K562 (cell line): ENCODE measurements around the gene LTA4H. TPM values are rescaled to one million over a fixed set of nuclear protein-coding genes. Genes with fewer than 3 reads are reported as not detected.

ENCODE experiments used
- CCNT2 ChIP-seq: IDR thresholded peaks from 2 replicates; pipeline ENCODE4 v1.6.1; 2011; ENCODE audit warnings: borderline replicate concordance, low read depth, mild to moderate bottlenecking, moderate library complexity, mixed read lengths, low read length; ENCODE audit not compliant: insufficient read length; ENCODE audit errors: extremely low read depth
- EP400 ChIP-seq: fragments of 450-650 bp; IDR thresholded peaks from 2 replicates; pipeline ENCODE4 v1.6.1; 2017; ENCODE audit warnings: antibody characterized with exemption, mild to moderate bottlenecking, moderate library complexity
- GABPB1 ChIP-seq: sonication (generic); formaldehyde crosslinking; IDR thresholded peaks from 2 replicates; pipeline ENCODE4 v1.8.0; 2022; ENCODE audit warnings: mild to moderate bottlenecking, missing genetic modification reagents
- HOXB6 ChIP-seq: fragments of 250-450 bp; sonication (Bioruptor Pico); IDR thresholded peaks from 2 replicates; pipeline ENCODE4 v1.5.1; 2022; ENCODE audit warnings: mild to moderate bottlenecking, borderline replicate concordance
- MTF1 ChIP-seq: fragments of 250-450 bp; sonication (Bioruptor Pico); IDR thresholded peaks from 2 replicates; pipeline ENCODE4 v1.9.0; 2021; ENCODE audit warnings: moderate library complexity, mild to moderate bottlenecking, inconsistent platforms, borderline replicate concordance
- NR2C2 ChIP-seq, 2 experiments: fragments of 200-800 bp in 1 of 2; sonication (Bioruptor generic) in 1 of 2; sonication (generic) in 1 of 2; formaldehyde crosslinking in 1 of 2; IDR thresholded peaks; 2 replicates each; pipeline versions ENCODE4 v1.6.1 to v1.8.0; 2016 to 2022; ENCODE audit warnings: mild to moderate bottlenecking in 1 of 2, missing compliant biosample characterization in 1 of 2, missing genetic modification characterization in 1 of 2, missing genetic modification reagents in 1 of 2
- SMAD1 ChIP-seq: fragments of 150-350 bp; IDR thresholded peaks from 2 replicates; pipeline ENCODE4 v1.6.1; 2014; ENCODE audit warnings: low read length, low read depth; ENCODE audit not compliant: partially characterized antibody
- XRCC5 ChIP-seq: fragments of 200-400 bp; formaldehyde crosslinking; IDR thresholded peaks from 2 replicates; pipeline ENCODE4 v1.6.1; 2017; ENCODE audit warnings: low read depth, mild to moderate bottlenecking, low read length
- ZKSCAN8 ChIP-seq: fragments of 200-800 bp; sonication (Bioruptor generic); IDR thresholded peaks from 2 replicates; pipeline ENCODE4 v1.6.1; 2016; ENCODE audit warnings: missing genetic modification characterization, missing compliant biosample characterization
- ZNF324 ChIP-seq: fragments of 250-450 bp; sonication (Bioruptor Pico); IDR thresholded peaks from 2 replicates; pipeline ENCODE4 v1.4.0; 2020; ENCODE audit warnings: mild to moderate bottlenecking
- ZNF347 ChIP-seq: fragments of 450-650 bp; formaldehyde crosslinking; IDR thresholded peaks from 2 replicates; pipeline ENCODE4 v1.4.0; 2020; ENCODE audit warnings: low read depth, mild to moderate bottlenecking, moderate library complexity
- ZNF551 ChIP-seq: fragments of 250-450 bp; sonication (Bioruptor Pico); IDR thresholded peaks from 2 replicates; pipeline ENCODE4 v1.5.0; 2021; ENCODE audit warnings: mild to moderate bottlenecking, moderate library complexity
- polyA plus RNA-seq, 8 experiments: library from polyadenylated mRNA; depleted of rRNA in 4 of 8; stranded (reverse) in 5 of 8; unstranded in 3 of 8; fragments of >200 nt; fragmentation: Nextera tagmentation in 2 of 8; fragmentation: Illumina TruSeq in 1 of 8; extraction: Ambion mirVana in 2 of 8; extraction: Trizol in 1 of 8; gene quantifications; 2 replicates each; pipeline versions ENCODE4 v1.2.1 to v1.2.3, GENCODE V29; 2011 to 2014; ENCODE audit warnings: inconsistent platforms in 1 of 8, missing spikeins in 1 of 8
- total RNA-seq, 7 experiments: library from RNA; depleted of rRNA in 6 of 7; stranded (reverse); fragments of >200 nt in 6 of 7; fragmentation: Illumina TruSeq in 2 of 7; extraction: Trizol in 2 of 7; gene quantifications; 2 replicates each; pipeline versions ENCODE4 v1.2.1 to v1.2.3, GENCODE V29; 2011 to 2021; ENCODE audit warnings: low replicate concordance in 1 of 7
- TF ChIP-seq, protein P1 (sequence below): fragments of 250-450 bp; sonication (Bioruptor Pico); IDR thresholded peaks from 2 replicates; pipeline ENCODE4 v1.4.0; 2020; ENCODE audit warnings: borderline replicate concordance
- TF ChIP-seq, protein P2 (sequence below), 3 experiments: fragments of 200-800 bp in 1 of 3; sonication (Bioruptor generic) in 1 of 3; sonication (generic) in 1 of 3; formaldehyde crosslinking in 1 of 3; IDR thresholded peaks; 2 replicates each; pipeline versions ENCODE4 v1.6.1 to v1.8.0; 2016 to 2022; ENCODE audit warnings: mild to moderate bottlenecking in 2 of 3, missing compliant biosample characterization in 2 of 3, missing genetic modification characterization in 2 of 3, missing genetic modification reagents in 1 of 3
- TF ChIP-seq, protein P3 (sequence below): fragments of 250-450 bp; sonication (Bioruptor Pico); IDR thresholded peaks from 2 replicates; pipeline ENCODE4 v1.4.0; 2020; ENCODE audit warnings: mild to moderate bottlenecking, moderate library complexity, borderline replicate concordance
- TF ChIP-seq, protein P4 (sequence below): fragments of 450-650 bp; formaldehyde crosslinking; IDR thresholded peaks from 2 replicates; pipeline ENCODE4 v1.4.0; 2020; ENCODE audit warnings: mild to moderate bottlenecking
- TF ChIP-seq, protein P5 (sequence below): fragments of 450-650 bp; formaldehyde crosslinking; IDR thresholded peaks from 2 replicates; pipeline ENCODE4 v1.4.0; 2020; ENCODE audit warnings: mild to moderate bottlenecking, moderate library complexity

LTA4H gene
- total and polyA plus RNA-seq, 9 of the 15 experiments (the other 6 are each of a cell fraction or from before 2014, with no cell fraction given) = 25.2 to 58.1 (median 40.5) TPM

DNA sequence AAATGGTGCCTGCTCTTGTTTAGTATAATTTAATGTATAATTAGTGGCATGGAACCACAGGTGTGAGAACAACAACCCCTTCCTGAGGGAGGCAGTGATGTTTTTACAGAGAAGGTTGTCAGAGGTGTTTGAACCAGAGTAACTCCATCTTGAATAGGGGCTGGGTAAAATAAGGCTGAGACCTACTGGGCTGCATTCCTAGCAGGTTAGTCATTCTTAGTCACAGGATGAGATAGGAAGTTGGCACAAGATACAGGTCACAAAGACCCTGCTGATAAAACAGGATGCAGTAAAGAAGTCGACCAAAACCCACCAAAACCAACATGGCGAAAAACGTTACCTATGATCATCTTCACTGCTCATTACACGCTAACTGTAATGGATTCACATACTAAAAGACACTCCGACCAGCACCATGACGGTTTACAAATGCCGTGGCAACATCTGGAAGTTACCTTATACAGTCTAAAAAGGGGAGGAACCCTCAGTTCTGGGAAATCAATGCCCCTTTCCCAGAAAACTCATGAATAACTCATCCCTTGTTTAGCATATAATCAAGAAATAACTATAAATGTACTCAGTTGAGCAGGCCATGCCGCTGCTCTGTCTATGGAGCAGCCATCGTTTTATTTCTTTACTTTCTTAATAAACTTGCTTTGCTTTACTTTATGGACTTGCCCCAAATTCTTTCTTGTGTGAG is 47.8 kb upstream of the LTA4H start (continued):
- TF ChIP-seq, protein P1, sequence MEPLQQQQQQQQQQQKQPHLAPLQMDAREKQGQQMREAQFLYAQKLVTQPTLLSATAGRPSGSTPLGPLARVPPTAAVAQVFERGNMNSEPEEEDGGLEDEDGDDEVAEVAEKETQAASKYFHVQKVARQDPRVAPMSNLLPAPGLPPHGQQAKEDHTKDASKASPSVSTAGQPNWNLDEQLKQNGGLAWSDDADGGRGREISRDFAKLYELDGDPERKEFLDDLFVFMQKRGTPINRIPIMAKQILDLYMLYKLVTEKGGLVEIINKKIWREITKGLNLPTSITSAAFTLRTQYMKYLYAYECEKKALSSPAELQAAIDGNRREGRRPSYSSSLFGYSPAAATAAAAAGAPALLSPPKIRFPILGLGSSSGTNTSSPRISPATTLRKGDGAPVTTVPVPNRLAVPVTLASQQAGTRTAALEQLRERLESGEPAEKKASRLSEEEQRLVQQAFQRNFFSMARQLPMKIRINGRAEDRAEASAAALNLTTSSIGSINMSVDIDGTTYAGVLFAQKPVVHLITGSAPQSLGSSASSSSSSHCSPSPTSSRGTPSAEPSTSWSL = peak; percentile 85; the same call in 1 of the 2 replicates
- TF ChIP-seq ZNF551 (CRISPR knock-in tag) (no peak), MTF1 (CRISPR knock-in tag) (peak; percentile 81; the same call in 1 of the 2 replicates), ZNF324 (CRISPR knock-in tag) (peak; percentile 59; the same call in 1 of the 2 replicates), HOXB6 (CRISPR knock-in tag) (peak; percentile 69; the same call in 1 of the 2 replicates), ZKSCAN8 (CRISPR knock-in tag) (peak; percentile 97), CCNT2 (no peak), NR2C2 (CRISPR knock-in tag; IDR thresholded peaks at IDR 0.05) (no peak), NR2C2 (tag; IDR thresholded peaks at IDR 0.05) (peak; percentile 74), EP400 (no peak), ZNF347 (CRISPR knock-in tag) (peak; percentile 84), GABPB1 (no peak), SMAD1 (no peak), XRCC5 (no peak)
- TF ChIP-seq, protein P2, sequence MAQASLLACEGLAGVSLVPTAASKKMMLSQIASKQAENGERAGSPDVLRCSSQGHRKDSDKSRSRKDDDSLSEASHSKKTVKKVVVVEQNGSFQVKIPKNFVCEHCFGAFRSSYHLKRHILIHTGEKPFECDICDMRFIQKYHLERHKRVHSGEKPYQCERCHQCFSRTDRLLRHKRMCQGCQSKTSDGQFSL (CRISPR knock-in tag; IDR thresholded peaks at IDR 0.05) = no peak
- TF ChIP-seq, protein P2 (tag; IDR thresholded peaks at IDR 0.05) = peak in 1 of 2 experiments; percentile 98; a peak in 2 of 4 replicates
- TF ChIP-seq, protein P3, sequence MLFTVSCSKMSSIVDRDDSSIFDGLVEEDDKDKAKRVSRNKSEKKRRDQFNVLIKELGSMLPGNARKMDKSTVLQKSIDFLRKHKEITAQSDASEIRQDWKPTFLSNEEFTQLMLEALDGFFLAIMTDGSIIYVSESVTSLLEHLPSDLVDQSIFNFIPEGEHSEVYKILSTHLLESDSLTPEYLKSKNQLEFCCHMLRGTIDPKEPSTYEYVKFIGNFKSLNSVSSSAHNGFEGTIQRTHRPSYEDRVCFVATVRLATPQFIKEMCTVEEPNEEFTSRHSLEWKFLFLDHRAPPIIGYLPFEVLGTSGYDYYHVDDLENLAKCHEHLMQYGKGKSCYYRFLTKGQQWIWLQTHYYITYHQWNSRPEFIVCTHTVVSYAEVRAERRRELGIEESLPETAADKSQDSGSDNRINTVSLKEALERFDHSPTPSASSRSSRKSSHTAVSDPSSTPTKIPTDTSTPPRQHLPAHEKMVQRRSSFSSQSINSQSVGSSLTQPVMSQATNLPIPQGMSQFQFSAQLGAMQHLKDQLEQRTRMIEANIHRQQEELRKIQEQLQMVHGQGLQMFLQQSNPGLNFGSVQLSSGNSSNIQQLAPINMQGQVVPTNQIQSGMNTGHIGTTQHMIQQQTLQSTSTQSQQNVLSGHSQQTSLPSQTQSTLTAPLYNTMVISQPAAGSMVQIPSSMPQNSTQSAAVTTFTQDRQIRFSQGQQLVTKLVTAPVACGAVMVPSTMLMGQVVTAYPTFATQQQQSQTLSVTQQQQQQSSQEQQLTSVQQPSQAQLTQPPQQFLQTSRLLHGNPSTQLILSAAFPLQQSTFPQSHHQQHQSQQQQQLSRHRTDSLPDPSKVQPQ = peak; percentile 81; the same call in 1 of the 2 replicates
- TF ChIP-seq, protein P4, sequence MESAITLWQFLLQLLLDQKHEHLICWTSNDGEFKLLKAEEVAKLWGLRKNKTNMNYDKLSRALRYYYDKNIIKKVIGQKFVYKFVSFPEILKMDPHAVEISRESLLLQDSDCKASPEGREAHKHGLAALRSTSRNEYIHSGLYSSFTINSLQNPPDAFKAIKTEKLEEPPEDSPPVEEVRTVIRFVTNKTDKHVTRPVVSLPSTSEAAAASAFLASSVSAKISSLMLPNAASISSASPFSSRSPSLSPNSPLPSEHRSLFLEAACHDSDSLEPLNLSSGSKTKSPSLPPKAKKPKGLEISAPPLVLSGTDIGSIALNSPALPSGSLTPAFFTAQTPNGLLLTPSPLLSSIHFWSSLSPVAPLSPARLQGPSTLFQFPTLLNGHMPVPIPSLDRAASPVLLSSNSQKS (CRISPR knock-in tag) = peak; percentile 88; the same call in 1 of the 2 replicates
- TF ChIP-seq, protein P5, sequence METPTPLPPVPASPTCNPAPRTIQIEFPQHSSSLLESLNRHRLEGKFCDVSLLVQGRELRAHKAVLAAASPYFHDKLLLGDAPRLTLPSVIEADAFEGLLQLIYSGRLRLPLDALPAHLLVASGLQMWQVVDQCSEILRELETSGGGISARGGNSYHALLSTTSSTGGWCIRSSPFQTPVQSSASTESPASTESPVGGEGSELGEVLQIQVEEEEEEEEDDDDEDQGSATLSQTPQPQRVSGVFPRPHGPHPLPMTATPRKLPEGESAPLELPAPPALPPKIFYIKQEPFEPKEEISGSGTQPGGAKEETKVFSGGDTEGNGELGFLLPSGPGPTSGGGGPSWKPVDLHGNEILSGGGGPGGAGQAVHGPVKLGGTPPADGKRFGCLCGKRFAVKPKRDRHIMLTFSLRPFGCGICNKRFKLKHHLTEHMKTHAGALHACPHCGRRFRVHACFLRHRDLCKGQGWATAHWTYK (CRISPR knock-in tag) = peak; percentile 98
